COLO668 (cell line): ENCODE measurements around the gene RETREG1.

ENCODE experiments used
- DNase-seq: peaks from one replicate; lab custom pipeline; 2025; ENCODE audit not compliant: unreplicated experiment; lab: John Stamatoyannopoulos, UW

The RETREG1 gene

GRCh38 chr5:16529306-16529705 is 87.5 kb downstream of the RETREG1 start:
- no peak for DNase-seq

DNA sequence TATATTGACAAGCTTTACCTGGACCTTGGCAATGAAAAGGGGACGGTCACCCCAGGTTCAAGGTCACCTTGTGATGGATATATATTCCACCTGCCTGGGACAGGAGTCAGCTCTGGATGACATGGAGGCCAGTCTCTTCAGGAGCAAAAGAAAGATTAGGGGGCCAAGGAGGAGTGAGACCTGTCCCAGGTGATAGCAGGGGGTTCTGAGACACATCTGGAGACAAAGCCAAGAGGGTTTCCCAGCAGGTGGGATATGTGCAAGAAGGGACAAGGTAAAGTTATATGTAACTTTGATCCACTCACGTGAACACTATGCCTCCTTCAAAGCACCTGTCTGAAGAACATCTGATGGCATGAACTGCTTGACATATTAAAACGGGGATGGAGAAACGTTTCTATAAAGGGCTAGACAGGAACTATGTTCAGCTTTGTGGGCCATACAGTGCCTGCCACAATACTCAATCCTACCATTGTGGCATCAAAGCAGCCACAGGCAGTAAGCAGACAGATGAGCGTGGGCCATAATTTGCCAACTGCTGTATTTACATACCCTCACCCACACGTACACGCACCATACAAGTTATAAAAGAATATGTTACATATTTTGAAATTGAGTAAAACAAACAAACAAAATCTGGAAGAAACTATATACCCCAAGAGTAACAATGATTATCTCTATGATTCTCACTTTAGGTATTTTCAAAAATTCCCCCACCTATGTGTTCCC is 88.3 kb downstream of the RETREG1 start:
- DNase-seq: no peak

- no peak for DNase-seq
These were observed 91.1 kb downstream of the RETREG1 start for GRCh38 chr5:16525651-16526050.

DNA sequence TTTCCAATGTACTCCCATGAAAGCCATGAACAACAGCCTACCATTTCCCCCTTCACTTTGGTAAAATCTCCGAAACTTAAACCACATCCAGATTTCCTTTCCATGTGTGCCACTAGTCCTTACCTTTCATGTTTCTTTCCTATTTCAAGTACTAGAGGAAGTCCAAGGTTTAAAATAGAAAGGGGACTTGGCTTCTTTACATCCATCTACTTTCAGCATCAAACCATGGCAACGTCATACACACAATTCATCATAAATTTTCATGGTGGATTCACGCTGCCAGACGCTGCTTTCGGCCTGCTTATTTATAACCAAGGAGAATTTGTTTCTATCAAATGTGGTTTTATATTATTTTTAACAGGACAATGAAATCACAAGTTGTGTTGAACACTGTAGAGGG is 92.5 kb downstream of the RETREG1 start:
- DNase-seq: no peak

DNA sequence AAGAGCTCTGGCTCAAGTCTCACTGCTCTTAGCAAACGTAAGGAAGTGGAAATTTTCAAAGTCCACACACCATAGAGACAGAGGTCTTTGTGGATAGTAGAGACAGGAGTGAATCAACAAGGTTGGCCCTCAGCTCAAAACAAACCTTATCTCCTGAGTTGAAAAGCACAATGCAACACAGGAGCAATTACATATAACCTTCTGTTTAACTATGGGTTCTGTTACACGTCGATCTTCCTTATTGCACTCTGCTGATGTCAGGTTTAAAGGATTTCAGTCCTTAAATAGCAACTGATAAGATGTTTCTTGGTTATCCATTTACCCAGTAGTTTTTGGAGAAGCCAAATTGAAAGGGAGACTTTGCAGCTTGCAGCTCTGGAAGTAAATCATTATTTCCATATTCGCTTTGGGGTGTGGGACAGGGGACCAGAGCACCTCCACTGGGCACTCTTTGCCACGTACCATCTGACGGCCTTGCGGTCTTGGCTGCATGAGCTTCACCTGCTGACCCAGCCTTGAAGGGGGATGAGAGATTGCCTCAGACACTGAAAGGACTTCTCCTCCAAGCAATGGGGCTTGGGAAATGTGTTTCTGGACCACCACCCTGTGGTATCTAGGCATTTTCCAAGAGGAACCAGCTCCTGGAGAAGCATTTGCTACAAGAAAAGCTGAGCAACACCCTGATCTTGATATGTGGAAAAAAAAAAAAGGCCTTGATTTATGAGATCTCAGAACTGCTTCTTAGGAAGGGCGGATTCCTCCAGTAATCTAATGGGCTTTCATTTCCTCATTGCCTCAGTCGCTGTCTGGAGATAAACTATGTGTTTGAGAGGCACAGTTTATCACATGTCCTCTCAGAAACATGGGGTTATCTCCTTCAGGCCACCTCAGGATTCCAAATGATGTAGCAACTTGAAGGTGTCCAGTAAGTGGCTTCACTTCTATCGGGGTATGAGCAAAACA is 95.0 kb downstream of the RETREG1 start:
- peak; percentile 34 for DNase-seq

DNA sequence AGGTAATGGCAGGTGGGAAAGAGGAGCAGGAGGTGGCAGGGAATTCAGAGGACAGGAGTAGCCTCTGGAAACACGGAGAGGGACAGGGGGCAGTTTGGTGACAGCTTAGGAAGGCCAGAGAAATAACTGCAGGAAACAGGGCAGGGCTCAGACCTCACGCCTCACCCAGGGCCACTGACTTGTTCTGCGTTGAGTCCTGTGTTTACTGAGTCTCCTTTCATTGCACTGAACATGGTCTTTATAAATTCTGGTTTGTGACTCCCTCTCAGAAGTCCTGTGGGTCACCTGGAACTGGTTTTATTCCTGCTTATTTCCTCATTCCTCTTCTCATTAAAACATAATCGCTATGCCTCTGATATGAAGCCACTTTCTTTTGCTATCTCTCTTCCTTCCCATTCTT is 96.0 kb downstream of the RETREG1 start:
- DNase-seq: peak; percentile 38

DNA sequence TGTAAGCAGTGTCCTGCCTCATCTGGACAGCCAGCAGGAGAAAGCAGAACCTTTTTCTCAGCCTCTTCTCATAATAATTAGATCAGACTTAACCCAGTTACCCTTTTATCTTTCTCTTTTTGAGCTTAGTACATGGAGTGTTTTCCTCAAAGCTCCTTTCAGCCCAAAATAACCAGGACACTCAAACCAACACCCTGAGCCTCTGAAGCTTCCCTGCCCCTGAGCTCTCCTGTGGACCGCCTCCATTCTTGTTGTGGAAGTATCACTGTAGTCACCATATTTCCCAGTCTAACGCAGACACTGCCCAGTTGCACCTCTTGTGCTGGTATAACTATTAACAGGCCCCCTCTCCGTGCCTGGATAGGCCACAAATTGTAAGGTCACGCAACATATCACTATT is 97.4 kb downstream of the RETREG1 start:
- no peak for DNase-seq

DNA sequence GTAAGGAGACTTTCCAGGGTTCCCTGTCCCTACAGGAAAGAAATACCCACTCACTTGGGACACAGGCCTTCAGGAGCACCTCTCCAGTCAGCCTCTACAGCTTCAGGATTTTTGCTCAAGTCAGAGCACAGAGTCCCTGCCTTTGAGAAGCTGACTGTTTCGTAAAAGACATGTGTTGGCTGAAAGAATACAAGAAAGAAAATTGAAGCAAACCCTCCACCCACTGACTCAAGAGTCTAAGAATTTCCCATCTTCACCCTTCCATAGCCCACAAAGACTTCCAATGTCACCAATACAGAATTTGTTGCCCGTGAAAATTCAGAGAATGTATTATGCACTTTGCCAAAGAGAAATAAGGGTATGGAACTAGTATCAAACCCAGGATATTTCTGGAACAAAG is 98.2 kb downstream of the RETREG1 start:
- no peak for DNase-seq

DNA sequence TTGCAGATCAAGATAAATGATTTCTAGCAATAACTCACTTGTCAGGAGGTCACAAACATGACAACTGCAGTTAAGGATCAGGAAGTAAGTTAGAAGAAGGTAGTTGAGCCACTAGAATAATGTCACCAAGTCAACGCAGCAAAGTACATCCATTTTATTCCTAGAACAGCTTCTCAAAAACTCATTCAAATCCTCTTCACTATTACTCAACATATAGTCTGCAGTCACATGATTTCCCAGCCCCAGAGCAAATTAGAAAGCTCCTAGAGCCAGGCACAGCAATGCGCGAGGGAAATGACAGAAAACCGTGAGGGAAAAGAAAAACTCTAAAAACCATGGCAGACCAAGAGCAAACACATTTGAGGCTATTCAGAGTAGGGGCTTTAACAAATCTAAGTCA is 101.3 kb downstream of the RETREG1 start:
- no peak for DNase-seq

- no peak for DNase-seq
These were observed 106.7 kb downstream of the RETREG1 start for GRCh38 chr5:16510098-16510497.

GRCh38 chr5:16508730-16509531 is 107.9 kb downstream of the RETREG1 start:
- peak; percentile 69 for DNase-seq

GRCh38 chr5:16507716-16508115 is 109.1 kb downstream of the RETREG1 start:
- DNase-seq: no peak

GRCh38 chr5:16505904-16506303 is 110.9 kb downstream of the RETREG1 start:
- no peak for DNase-seq

DNA sequence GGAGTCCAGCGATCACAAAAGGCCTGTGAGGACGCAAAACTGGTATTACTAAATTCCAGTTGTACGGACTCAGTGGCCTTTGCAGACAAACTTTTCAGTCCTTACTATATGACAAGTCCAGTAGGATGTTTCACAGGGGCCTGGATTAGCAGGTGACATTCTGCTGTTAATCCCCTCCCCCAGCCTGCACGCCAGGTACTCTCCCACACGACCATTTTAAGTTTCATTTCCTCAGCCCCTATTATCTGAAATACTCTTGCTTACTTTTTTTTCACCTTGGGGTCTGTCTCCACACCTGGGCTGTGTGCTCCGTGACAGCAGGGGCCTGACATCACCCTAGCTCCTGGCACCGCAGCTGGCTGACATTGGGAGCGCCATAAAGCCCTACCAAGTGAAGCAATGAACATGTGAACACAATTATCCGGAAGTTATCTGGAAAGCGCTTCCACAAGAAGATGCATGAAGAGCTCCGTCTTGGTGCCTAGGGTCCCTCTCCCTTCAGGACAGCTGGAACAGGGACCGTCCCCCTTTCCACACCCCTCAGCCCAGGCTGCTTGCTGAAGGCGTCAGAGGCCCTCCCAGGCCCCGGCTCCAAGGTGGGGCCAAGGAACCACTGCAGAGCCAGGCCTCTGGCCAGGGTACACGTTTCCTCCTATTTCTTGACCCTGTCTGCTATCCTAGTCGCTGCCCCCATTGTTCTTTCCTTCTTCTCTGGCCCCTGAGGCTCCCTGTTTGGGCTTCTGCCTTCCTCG is 111.5 kb downstream of the RETREG1 start:
- DNase-seq: no peak

GRCh38 chr5:16504571-16504970 is 112.2 kb downstream of the RETREG1 start:
- no peak for DNase-seq

DNA sequence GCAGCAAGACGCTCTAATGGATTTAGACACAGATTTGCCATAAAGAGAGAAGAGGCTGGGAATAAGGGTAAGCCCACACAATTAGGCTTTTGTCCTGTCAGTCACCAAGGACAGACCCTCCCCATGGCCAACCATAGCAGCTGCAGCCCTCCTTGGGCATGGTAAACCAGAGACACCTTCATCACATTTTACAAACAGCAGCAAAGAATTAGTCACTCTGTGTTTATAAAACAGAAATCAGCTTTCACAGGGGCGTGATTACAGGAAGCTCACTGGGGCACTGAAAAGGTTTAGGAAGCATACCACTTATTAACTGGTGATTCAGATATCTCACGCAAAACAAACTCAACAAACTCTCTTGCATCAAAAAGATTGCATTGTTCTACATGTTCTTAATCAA is 113.9 kb downstream of the RETREG1 start:
- no peak for DNase-seq

DNA sequence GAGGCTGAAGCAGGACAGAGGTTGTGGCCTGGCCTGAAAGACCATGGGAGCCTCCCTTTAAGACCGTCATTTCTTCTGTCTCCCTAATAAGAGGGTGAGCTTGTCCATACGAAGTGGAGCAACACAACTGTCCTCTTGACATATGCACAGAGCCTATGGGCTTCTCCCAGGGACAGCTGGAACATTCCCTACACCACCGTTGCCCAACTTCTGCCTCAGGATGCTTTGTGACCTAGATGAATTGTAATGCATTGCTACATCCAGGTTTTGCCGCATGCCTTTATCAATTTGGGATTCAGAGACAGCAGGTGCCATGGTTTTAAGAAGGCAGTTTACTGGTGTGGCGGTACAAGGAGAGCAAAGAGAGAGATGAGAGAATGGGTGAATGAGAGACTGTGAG is 116.8 kb downstream of the RETREG1 start:
- DNase-seq: no peak

DNA sequence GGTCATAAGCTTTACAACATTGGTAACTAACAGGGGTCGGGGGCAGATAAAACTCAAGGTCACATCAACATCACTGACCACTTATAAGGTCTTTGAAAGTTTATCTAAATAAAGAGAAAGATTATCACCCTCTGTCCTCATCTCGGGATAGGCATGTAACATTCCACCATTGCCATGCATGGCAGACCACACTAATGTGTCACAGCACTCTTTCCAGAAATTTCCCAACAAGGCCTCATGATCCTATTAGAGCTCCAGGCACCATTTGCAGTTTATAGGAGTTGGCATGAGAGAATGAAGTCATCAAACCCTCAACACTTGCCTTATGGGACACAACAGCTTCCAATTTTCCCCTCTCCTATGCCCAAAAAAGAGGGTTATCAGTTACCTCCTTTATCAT is 119.3 kb downstream of the RETREG1 start:
- DNase-seq: no peak

- no peak for DNase-seq
These were observed 123.5 kb downstream of the RETREG1 start for GRCh38 chr5:16493261-16493660.

DNA sequence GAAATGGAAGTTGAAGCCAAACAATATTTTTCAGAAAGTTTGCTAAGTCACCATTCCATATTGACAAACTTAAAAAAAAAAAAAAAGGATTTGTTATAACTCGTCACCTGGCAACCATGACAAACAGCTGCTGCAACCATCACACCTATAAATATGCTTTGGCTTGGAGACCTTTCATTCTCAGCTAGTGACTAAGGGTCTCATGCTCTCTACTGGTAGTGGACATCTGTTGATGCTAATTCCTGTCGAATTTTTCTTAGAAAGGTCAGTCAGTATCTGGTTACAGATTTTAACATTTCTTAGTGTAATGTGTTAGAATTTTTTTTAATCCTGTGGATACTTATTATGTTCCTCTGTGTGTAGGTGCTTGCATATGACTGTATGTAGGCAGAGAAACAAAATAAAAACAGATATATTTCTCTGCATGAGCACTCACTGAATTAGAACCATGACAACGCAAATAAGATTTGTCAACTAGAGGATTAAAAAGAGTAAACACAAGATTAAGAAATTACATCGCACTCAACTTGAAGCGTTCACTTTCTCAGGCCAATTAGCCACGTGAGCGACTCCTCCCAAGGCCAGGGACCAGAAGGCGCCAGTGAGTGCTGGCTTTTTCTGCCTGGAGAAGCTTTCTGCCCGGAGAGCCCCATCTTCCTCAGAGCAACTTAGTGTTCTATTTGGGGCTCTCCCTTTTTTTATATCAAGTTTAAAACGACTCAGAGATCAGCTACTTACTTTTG is 124.2 kb downstream of the RETREG1 start:
- DNase-seq: peak; percentile 43
